ENCODE measurements around the gene PSMC5.
"Not testable (repeated sequence)": the region's sequence is repeated elsewhere in the genome, so short reads cannot be mapped to it uniquely, and the experiment has no call there.

PSMC5 gene

DNA sequence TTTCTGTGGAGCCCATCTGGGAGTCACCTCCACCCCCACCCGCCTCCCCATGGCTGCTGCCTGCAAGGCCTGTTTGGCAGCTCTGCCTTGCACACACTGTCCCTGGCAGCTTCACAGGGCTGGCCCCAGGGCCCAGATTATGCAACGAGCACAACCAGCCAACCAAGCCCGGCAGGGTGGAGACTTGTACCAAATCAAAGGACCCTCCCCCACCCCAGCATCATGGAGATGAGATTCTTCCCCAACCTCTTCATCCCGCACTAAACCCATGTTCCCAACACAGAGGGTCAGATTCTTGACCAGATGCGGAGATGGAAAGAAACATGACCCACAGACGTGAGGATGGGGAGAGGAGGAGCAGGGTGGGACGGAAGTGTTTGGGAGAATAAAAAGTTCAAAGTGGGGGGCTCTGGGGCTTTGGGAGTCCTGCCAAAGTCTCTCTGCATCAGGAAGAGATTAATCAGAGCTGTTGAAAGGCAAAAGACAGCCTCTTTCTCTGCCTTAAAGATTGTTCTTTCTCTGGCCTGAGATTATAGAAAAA, 11.5 kb downstream of the PSMC5 start:
- peak; percentile 78 for DNase-seq (ENCODE audit: low read depth, low spot score)

DNA sequence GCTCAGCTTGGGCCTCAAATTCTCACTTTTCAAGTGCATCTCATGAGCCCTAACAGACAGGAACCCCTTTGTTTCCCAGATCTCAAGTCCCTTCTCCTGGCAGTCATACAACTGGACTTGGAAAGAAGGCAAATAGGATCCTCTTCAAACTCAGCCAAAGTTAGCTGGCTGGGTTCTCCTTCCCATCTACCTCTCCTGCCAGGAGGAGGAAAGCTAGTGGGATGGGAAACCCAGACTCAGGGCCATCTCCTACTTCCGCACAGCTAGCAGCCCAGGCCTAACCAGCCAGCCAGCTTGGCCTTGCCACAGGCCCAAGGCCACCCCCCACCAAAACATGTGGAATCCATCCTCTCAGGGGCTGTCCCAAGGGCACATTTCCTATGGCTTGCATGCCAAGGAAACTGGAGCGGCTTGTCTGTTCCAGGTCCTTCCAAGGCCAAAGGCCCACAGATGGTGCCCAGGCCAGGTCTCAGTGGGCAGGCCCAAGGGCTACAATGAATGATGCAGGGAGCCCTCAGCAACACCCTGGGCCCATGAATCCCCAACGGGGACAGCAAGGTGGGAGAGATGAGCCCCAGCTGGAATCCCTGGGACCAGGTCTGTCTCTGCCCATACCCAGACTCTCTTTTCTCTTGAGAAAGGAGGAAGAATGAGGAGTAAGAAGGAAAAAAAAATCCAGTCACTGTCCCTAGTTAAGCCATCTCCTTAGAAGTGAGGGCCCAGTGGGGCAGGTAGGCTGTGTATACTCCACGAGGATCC, 13.5 kb downstream of the PSMC5 start:
- DNase-seq (ENCODE audit: low read depth, low spot score): no peak

DNA sequence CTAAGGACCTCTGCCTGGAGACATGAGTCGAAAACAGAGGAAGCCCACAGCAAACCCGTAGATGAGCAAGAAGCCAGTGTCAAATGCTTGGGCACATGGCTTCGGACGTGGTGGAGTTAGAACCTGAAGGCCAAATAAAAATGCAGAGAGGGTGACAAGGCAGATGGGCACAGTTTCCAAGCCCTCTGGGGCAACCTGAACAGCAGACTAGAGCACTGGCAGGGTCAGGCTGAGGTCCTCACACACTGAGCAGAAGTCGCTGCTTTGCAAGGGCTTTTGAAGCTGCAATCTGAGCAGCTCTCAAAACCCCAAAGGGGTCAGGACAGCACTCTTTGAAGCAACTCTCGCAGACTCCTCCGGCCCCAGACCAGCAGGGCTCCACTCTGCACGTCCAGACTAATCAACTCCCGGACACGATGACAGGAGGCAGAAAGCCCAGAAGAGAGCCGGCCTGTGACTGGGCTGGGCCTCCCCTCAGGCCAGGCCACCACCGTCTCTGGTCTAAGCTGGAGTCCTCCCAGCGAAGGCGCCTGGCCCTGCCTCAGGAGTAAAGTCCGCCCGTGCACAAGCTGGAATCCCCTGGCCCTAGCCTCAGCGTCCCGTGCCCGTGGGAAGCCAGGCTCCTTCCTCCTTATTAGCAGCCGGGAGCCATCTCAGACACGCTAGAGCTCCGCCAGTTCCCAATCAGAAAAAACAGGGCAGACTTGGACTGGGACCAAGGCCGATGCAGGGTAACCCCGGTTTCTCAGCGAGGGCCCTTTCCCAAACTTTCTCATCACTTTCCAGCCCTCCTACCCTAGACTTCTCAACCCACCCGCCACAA, 14.3 kb downstream of the PSMC5 start:
- peak; percentile 80 for DNase-seq (ENCODE audit: low read depth, low spot score)

DNA sequence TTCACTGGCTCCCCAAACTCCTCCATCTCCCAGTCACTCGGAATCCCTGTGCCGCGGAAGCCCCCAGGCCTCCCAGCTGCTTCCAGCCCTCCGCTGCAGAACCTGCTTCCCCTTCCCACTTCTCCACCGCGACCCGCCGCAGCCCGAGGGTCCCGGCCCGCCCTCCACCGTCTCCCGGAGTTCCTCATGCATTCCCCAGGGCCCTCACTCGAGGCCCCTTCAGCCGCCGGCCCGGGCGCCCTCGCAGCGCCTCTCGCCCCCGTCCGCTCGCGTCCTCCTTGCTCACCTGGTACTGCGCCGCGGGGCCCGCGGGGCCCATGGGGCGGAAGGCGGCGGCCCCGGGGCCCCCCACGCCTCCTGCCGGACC, 14.9 kb downstream of the PSMC5 start:
- peak; percentile 49 for DNase-seq (ENCODE audit: low read depth, low spot score)

- peak; percentile 99 for DNase-seq (ENCODE audit: low read depth, low spot score)
Measured at GRCh38 chr17:63842540-63843386, 15.5 kb downstream of the PSMC5 start, which contains the start of gene SMARCD2. TSS of gene SMARCD2 (minus strand) at chr17:63842685. CDS start at chr17:63842674, 11 bp downstream.

DNA sequence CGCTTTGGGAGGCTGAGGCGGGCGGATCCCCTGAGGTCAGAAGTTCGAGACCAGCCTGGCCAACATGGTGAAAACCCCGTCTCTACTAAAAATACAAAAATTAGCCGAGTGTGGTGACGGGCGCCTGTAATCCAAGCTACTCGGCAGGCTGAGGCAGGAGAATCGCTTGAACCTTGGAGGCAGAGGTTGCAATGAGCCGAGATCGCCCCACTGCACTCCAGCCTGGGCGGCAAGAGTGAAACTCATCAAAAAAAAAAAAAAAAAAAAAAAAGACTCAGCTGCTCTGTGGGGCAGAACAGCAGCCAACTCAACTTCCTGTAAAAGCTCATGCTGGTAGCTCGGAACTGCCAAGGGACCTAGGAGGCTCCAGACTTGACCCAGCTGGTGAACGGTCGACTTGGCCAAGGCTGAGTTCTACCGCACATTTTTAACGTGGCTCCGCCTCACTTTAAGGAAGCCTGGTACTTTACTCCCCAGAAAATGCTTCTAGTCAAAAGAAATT, 16.2 kb downstream of the PSMC5 start:
- not testable (repeated sequence) for DNase-seq (ENCODE audit: low read depth, low spot score)

- no peak for DNase-seq (ENCODE audit: low read depth, low spot score)
Measured at GRCh38 chr17:63843910-63844677, 16.9 kb downstream of the PSMC5 start.

DNA sequence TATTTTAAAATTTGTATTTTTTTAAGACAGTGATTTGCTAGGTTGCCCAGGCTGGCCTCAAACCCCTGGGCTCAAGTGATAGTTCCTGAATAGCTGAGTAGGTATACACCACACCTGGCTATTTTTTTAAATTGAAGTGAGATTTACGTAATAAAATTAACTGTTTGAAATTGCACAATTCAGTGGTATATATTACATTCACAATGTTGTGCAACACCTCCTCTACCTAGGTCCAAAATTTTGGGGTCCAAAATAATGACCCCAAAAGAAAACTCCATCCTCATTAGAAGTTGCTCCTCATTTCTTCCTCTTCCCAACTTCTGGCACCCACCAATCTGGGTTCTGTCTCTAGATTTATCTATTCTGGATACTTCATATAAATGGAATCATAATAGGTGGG, 18.3 kb downstream of the PSMC5 start:
- no peak for DNase-seq (ENCODE audit: low read depth, low spot score)

DNA sequence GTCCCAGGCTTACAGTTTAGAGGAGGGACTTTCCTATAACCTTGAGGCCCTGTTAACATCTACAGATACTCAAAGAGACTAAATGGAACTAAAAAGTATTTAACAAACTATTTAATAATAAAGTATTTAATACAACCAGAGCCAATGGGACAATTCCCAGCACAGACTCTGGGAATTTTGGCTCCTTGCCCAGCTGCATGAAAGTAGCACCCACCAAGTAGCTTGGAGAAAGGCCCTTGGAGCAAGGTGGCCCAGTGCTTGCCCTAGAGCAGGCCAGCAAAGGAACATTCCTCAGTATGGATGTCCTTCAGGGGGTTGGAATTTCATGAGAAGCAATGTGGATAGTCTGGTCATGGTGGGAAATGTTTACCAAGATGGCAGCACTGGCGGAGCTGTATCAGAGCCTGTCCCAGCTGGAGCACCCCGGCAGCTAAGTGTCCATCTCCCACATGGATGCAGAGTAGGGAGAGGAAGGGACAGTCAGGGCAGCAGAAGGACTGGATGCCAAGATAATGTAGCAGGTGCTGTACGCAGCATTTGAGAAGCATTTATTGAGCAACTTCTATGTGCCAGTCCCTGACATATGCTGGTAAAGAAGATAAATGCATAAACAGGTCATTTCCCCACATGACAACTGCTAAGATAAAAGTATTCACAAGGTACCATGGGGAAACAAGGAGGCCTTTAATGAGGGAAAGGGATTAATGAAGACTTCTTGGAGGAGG, 20.5 kb downstream of the PSMC5 start:
- no peak for DNase-seq (ENCODE audit: low read depth, low spot score)

DNA sequence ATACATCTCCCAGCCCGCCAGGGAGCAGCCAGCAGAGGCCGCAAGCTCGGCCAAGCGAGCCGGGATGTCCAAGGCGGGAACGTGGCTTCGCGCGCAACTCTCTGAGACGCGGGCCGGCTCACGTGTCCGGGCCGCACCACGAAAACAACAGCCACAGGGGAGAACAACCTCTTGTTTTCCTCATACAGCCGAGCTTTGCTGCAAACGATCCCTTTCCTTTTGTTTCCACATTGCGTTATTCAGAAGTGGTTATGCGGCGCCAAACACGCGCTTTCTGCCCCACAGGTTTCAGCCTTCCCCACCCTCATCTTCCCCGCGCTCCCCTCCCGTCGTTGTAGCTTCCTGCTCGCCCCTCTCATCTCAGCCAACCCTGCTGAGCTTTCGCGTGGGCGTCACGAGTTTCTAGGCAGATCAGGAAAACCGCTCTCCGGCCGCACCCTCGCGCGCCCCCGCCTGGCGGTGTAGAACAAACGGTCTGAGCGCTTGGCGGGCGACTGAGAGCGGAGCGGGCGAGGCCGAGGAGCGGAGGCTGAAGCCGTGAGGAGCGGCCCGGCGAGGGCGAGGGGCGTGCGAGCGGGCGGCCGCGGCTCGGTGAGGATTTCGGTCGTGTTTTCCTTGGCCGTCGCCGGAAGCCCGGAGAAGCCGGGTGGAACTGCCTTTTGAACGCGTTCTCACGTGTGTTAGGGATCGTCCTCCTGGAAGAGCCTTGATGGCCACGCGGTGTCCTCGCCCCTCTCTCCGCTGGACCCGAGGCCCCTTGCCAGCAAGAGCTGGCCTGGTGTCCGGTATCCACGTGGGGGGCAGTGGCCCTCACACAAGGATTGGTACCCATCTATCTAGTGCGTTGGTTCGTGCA, 21.8 kb downstream of the PSMC5 start:
- peak; percentile 96 for DNase-seq (ENCODE audit: low read depth, low spot score)

DNA sequence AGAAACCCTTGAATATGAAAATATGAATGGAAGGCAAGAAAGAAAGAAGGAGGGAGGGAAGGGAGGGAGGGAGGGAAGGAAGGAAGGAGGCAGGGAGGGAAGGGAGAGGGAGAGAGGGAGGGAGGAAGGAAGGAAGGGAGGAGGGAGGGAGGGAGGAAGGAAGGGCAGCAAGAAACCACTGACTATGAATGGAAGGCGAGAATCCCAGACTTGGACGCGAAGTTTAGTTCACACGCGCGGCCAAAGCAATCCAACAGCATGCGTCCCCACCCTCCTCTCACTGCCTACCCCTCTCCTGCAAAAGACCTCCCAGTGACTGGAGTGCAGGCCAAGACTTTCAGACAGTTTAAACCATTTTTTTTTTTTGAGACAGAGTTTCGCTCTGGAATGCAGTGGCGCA, 23.2 kb downstream of the PSMC5 start:
- no peak for DNase-seq (ENCODE audit: low read depth, low spot score)

- DNase-seq (ENCODE audit: low read depth, low spot score): no peak
Measured at GRCh38 chr17:63853260-63853659, 26.0 kb downstream of the PSMC5 start.

GRCh38 chr17:63854709-63855108, 27.5 kb downstream of the PSMC5 start:
- no peak for DNase-seq (ENCODE audit: low read depth, low spot score)

DNA sequence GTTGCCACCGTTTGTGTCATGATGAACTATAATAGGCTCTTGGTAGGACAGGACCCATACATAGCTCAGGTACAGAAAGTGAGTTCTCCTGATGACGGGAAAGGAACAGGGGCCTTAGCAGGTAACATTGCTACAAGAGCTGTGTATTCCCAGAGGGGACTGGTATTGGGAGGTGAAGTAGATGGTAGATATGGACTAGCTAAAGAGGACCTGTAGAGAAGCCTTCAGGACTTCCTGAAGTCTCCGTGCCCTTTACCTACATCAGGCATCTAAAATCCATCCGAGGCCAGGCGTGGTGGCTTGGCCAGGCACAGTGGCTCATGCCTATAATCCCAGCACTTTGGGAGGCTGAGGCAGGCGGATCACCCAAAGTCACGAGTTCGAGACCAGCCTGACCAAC, 28.0 kb downstream of the PSMC5 start:
- DNase-seq (ENCODE audit: low read depth, low spot score): no peak

DNA sequence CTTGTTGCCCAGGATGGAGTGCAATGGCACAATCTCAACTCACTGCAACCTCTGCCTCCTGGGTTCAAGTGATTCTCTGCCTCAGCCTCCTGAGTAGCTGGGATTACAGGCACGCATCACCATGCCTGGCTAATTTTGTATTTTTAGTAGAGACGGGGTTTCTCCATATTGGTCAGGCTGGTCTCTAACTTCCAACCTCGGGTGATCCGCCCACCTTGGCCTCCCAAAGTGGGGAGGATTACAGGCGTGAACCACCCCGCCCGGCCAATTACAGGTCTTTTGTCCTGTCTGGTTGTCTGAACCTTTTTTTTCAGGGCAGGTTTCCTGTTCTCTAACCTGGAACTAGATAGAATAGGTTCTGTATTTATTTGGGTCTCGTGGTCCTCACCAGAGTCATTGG, 29.2 kb downstream of the PSMC5 start:
- not testable (repeated sequence) for DNase-seq (ENCODE audit: low read depth, low spot score)

DNA sequence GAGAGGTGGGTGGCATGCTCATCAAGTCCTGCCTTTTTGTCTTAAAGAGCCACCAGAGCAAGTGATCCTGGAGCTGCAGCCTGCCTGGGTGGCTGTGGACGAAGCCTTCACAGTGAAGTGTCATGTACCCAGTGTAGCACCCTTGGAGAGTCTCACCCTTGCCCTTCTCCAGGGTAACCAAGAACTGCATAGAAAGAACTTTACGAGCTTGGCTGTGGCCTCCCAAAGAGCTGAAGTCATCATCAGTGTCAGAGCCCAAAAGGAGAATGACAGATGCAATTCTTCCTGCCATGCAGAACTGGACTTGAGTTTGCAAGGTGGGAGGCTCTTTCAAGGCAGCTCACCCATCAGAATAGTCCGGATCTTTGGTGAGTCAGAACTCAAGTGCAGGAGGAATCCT, 32.0 kb downstream of the PSMC5 start:
- no peak for DNase-seq (ENCODE audit: low read depth, low spot score)

- not testable (repeated sequence) for DNase-seq (ENCODE audit: low read depth, low spot score)
Measured at GRCh38 chr17:63866625-63867024, 39.4 kb downstream of the PSMC5 start.

GRCh38 chr17:63869491-63870291, 42.5 kb downstream of the PSMC5 start:
- DNase-seq (ENCODE audit: low read depth, low spot score): not testable (repeated sequence)

All from ELF-1 (cell line).